HEK293T (cell line): Measurements from ENCODE around the gene DENND1B.

ENCODE experiments used
- SP1 ChIP-seq: fragments of 450-650 bp; IDR thresholded peaks from 2 replicates; pipeline ENCODE4 v1.6.1; 2017
- TARDBP ChIP-seq: fragments of 450-650 bp; IDR thresholded peaks from 2 replicates; pipeline ENCODE4 v1.6.1; 2016

GRCh38 chr1:197771904-197772556 lies 3.2 kb downstream of the DENND1B start:
- no peak for TF ChIP-seq SP1
- no peak for TF ChIP-seq TARDBP
